Stimulated activated naive B cell treated with anti-CD40 and anti-IgM and Interleukin-4, amounts not matched to agents 10 μg/mL and 1 μg/mL and 100 μg/mL, for 72 hours (primary cell): ENCODE results near the gene STIM1.
"Not testable (repeated sequence)": the region's sequence is repeated elsewhere in the genome, so short reads cannot be mapped to it uniquely, and the experiment has no call there.

Experiments
- ATAC-seq, 2 donors: fragments of 150-1000 bp; cut with Tn5 transposase; replicated peaks; 2 replicates each; pipeline ENCODE4 v1.10.0; 2021; ENCODE audit warnings: moderate library complexity in 1 of 2
- DNase-seq: peaks from one replicate; pipeline ENCODE4 v3.0.0; 2021
- H3K27ac Mint-ChIP-seq: one replicate; pipeline ENCODE4 v1.8.0; 2022; ENCODE audit warnings: mild to moderate bottlenecking, mixed read lengths
- H3K27me3 Mint-ChIP-seq, 2 donors: one replicate each; pipeline ENCODE4 v1.8.0; 2022; ENCODE audit warnings: mixed read lengths in 2 of 2
- H3K36me3 Mint-ChIP-seq, 2 donors: one replicate each; pipeline ENCODE4 v1.8.0; 2022; ENCODE audit warnings: mixed read lengths in 2 of 2, mild to moderate bottlenecking in 1 of 2
- H3K4me1 Mint-ChIP-seq, 2 donors: one replicate each; pipeline ENCODE4 v1.8.0; 2022; ENCODE audit warnings: mixed read lengths in 2 of 2, mild to moderate bottlenecking in 1 of 2
- H3K4me3 Mint-ChIP-seq, 2 donors: one replicate each; pipeline ENCODE4 v1.8.0; 2022; ENCODE audit warnings: mild to moderate bottlenecking in 2 of 2, mixed read lengths in 2 of 2, moderate library complexity in 1 of 2
- H3K9me3 Mint-ChIP-seq, 2 donors: one replicate each; pipeline ENCODE4 v1.8.0; 2022; ENCODE audit warnings: mixed read lengths in 2 of 2, mild to moderate bottlenecking in 1 of 2

STIM1 gene

DNA sequence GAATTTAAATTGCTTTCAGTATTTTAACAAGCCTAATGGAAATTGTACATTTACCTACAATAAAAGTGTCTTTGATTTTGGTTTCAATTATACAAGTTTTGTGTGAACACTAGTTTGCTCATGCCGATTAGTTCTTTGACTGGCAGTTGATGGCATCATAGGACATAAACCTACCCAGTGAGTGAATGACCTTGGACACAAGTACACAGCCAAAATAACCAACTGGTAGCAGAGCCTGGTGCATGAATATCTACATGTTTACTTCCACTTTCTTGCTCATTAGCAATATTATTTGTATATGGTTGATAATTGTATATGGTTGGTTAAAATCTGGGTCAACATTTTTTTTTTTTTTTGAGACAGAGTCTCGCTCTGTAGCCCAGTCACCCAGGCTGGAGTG is 37.8 kb downstream of the STIM1 start:
- peak overlapping the region; percentile 89 for H3K27ac Mint-ChIP-seq
- H3K4me3 Mint-ChIP-seq, result peak overlapping the region; percentile 70 to 73

DNA sequence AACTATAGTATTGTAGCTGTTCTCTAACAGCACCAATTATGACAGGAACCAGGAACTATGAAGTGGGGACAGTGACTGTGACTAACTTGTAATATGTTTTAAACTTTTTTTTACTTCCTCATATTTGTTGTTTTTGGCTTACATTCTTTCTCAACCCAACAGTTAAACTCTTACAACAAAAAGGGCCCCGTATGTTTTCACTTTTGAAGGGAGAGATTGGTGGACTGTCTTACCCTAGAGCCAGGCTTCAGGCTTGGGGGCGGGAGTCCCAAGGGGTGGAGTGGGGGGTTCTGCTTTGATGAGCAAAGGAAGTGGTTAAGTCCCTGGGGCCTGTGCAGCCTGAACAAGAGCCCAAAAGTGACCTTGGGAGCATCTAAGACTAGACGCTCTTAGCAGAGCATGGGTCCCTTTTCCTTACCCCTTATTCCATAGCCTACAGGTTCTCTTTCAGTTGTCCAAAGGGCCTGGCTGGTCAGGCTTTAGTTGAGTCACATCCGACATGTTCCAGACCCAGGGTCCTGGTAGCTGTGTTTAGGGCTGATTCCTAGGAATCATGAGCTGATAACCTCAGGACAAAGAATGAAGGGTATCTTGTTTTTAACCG is 38.8 kb downstream of the STIM1 start:
- Mint-ChIP-seq H3K27me3 (no peaks in the 10 kb centered on the region), H3K9me3 (no peaks in the 10 kb centered on the region), H3K36me3 (peaks cover 1 to 4% of the 10 kb centered on the region in 2 donors), H3K4me1 (peaks cover 23 to 61% of the 10 kb centered on the region in 2 donors), H3K4me3 (peak overlapping the region; percentile 70 to 73), H3K27ac (peak overlapping the region; percentile 89)
- ATAC-seq (peak; percentile 99 to 100), DNase-seq (peak; percentile 96)

More for the DNA sequence above, 37.8 kb downstream of the STIM1 start:
- H3K9me3 Mint-ChIP-seq, result no peaks in the 10 kb centered on the region
- H3K36me3 Mint-ChIP-seq, result peaks cover 1 to 7% of the 10 kb centered on the region in 2 donors
- no peak for DNase-seq
- H3K27me3 Mint-ChIP-seq, result no peaks in the 10 kb centered on the region
- ATAC-seq, result no peak
- H3K4me1 Mint-ChIP-seq, result peaks cover 31 to 69% of the 10 kb centered on the region in 2 donors

DNA sequence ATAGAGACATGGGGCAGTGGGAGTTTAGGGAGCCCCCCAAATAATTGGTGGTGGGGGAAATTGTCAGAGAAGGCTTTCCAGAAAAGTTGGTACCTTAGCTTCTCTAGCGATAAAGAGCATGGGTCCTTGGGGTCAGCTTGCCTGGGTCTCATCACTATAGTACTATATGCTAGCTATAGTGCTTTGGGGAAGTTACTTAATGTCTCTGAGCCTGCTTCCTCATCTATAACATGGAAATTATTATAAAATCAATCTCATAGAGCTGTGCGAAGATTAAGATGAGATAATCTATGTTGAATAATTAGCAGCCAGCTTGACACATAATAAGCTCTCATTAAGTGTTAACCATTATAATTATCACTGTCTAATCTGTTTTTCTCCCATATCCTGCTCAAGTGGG is 41.2 kb downstream of the STIM1 start:
- H3K36me3 Mint-ChIP-seq, result peaks cover 1 to 4% of the 10 kb centered on the region in 2 donors
- H3K4me3 Mint-ChIP-seq, result no peak overlapping the region
- H3K27ac Mint-ChIP-seq, result no peak overlapping the region
- H3K27me3 Mint-ChIP-seq, result no peaks in the 10 kb centered on the region
- no peak for ATAC-seq
- no peaks in the 10 kb centered on the region for H3K9me3 Mint-ChIP-seq
- no peak for DNase-seq
- peaks cover 26 to 68% of the 10 kb centered on the region in 2 donors for H3K4me1 Mint-ChIP-seq

DNA sequence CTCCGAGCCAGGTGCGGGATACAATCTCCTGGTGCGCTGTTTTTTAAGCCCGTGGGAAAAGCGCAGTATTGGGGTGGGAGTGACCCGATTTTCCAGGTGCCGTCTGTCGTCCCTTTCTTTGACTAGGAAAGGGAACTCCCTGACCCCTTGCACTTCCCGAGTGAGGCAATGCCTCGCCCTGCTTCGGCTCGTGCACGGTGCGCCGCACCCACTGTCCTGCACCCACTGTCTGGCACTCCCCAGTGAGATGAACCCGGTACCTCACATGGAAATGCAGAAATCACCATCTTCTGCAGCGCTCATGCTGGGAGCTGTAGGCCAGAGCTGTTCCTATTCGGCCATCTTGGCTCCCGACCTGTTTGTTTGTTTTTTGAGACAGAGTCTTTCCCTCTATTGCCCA is 44.8 kb downstream of the STIM1 start:
- not testable (repeated sequence) for H3K9me3 Mint-ChIP-seq, ATAC-seq, H3K27me3 Mint-ChIP-seq, DNase-seq, H3K36me3 Mint-ChIP-seq, H3K4me3 Mint-ChIP-seq
- Mint-ChIP-seq H3K27ac (peak overlapping the region; percentile 5), H3K4me1 (peaks cover 45 to 74% of the 10 kb centered on the region in 2 donors)

DNA sequence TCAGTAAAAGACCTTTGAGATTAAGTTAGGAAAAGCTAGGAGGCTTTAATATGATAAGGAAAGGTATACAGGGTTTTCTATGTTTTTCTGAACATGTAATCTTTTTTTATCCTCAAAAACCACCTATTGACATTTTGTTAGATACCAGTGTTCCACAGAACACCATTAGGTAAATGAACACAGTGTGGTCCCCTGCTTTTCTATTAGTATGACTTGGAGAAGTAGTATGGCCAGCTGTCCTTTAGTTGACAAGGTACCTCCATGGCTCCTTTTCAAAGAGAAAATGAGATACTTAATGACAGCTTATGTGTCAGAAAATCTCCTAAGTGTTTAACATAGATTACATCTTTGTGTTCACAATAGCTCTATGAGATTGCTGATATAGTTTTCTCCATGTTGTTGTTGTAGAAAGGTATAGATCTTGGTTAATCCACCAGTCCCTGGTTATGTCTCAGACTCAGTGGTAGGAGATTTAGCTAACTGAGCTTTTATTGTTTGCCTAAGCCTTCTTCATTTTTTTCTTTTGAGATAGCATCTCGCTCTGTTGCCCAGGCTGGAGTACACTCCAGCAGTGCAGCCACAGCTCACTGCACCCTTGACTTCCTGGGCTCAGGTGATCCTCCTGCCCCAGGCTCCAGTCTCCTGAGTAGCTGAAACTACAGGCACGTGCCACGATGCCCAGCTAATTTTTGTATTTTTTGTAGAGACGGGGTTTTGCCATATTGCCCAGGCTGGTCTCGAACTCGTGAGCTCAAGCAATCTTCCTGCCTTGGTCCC is 46.0 kb downstream of the STIM1 start:
- H3K4me3 Mint-ChIP-seq, result no peak overlapping the region
- H3K27ac Mint-ChIP-seq, result peak overlapping the region; percentile 56
- H3K4me1 Mint-ChIP-seq, result peaks cover 47 to 70% of the 10 kb centered on the region in 2 donors
- ATAC-seq (peak; percentile 67 to 84), DNase-seq (no peak)
- no peaks in the 10 kb centered on the region for H3K9me3 Mint-ChIP-seq
- H3K27me3 Mint-ChIP-seq, result no peaks in the 10 kb centered on the region
- H3K36me3 Mint-ChIP-seq, result peaks cover 0 to 2% of the 10 kb centered on the region in 2 donors

DNA sequence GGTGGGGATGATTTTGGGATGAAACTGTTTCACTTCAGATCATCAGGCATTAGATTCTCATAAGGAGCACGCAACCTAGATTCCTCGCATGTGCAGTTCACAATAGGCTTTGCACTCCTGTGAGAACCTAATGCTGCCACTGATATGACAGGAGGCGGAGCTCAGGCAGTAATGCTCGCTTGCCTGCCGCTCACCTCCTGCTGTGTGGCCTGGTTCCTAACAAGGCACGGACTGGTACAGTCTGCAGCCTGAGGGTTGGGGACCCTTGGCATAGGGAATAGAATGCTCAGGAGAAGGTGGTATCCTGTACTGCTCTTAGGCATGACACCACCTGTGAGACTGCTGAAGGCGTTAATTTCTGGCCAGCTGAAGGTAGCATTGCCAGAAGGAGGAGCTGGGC is 47.0 kb downstream of the STIM1 start:
- ATAC-seq, result no peak
- no peak for DNase-seq
- Mint-ChIP-seq H3K9me3 (no peaks in the 10 kb centered on the region), H3K36me3 (peaks cover 0 to 2% of the 10 kb centered on the region in 2 donors), H3K27ac (peak overlapping the region; percentile 67), H3K4me1 (peaks cover 51 to 66% of the 10 kb centered on the region in 2 donors), H3K4me3 (no peak overlapping the region), H3K27me3 (no peaks in the 10 kb centered on the region)

DNA sequence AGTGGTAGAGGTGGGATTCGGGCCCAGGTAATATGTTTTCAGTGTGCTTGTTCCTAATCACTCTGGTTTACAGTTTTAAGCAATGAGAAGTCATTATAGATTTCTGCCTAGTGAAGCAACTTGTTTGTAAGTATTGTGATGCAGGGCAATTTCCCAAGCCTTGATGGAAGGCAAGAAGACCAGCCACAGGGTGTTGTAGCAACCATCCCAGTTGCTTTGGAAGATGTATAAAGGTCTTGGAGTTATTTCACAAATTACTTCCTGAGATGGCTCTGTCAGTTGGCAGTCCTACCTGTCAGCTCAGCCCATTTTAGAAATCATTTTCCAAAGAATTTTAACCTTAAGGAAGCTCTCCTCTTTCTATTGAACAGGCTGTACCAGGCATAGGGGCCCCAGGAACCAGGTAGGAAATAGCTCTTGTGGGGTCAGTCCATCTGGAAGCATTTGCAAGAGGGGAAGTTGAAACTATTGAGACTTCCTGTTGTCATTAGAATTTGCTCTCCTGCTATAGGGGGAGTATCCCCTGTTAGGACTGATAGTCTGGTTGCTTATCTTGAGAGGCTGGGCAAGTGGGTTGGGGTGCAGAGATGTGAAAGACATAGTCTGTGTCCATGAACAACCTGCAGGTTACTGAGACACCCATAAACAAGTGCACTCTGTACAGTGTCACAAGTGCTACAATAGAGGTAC is 47.9 kb downstream of the STIM1 start:
- H3K9me3 Mint-ChIP-seq, result no peaks in the 10 kb centered on the region
- no peak overlapping the region for H3K4me3 Mint-ChIP-seq
- H3K36me3 Mint-ChIP-seq, result peaks cover 0 to 2% of the 10 kb centered on the region in 2 donors
- H3K4me1 Mint-ChIP-seq, result peaks cover 56 to 72% of the 10 kb centered on the region in 2 donors
- peak overlapping the region; percentile 48 for H3K27ac Mint-ChIP-seq
- no peaks in the 10 kb centered on the region for H3K27me3 Mint-ChIP-seq
- ATAC-seq (peak; percentile 33 to 44), DNase-seq (no peak)

DNA sequence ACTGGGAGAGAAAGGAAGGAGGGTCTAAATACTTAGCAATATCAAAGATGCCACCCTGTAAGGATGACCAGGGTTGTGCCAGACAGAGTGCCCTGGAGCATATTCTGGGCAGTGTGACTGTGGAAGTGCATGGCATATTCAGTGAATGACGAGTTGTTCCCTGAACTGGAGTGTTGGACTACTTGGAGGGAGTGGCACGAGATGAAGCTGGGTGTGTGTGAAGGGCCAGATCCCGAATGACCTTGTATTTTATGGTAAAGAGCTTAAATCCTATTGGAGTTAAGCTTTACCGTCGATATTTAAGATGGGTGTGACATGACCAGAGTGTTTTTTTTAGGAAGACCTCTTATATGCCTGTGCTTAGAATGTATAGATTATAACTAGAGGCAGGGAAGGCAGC is 48.8 kb downstream of the STIM1 start:
- no peaks in the 10 kb centered on the region for H3K27me3 Mint-ChIP-seq
- peak overlapping the region; percentile 0 for H3K27ac Mint-ChIP-seq
- H3K36me3 Mint-ChIP-seq, result peaks cover 0 to 2% of the 10 kb centered on the region in 2 donors
- ATAC-seq (no peak), DNase-seq (no peak)
- peaks cover 56 to 78% of the 10 kb centered on the region in 2 donors for H3K4me1 Mint-ChIP-seq
- no peak overlapping the region for H3K4me3 Mint-ChIP-seq
- H3K9me3 Mint-ChIP-seq, result no peaks in the 10 kb centered on the region

DNA sequence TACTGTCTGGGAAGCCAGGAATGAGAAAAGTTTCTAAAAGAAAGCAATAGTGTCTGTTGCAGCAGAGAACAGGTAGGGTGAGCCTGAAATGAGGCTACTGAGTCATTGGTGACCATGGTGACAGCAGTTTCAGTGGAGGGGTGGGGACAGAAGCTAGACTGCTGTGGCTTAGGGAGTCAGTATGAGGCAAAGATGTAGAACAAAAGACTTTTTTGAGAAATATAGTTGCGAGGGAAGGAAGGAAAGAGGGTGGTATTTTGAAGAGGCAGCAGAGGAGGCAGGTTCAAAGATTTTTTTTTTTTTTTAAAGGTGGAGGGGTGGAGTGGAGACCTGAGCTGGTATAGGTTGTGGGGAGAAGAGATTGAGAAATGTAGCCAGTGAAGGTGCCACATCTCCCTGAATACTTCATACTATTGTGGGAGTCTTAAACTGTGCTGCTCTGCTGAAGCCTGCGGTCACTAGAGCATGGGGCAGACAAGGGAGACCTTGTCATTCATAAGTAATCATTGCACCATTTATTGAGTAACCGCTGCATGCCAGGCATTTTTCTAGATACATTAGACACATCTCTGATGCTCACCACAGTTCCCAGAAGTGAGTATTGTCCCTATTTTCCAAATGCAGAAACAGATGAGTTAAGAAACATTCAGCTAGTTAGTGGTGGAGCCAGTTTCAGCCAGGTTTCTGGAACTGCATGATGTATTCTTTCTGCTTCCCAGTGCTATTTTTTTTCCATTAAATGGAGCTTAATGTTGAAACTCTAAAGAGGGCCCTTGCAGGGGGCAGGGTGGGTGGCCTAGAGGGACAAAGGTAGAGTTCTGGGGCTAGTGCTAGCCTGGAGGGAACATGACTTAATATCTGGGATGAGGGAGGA is 49.9 kb downstream of the STIM1 start:
- H3K4me3 Mint-ChIP-seq, result peak overlapping the region in 1 of 2 donors; percentile 25
- ATAC-seq (peak; percentile 68 to 79), DNase-seq (no peak)
- H3K9me3 Mint-ChIP-seq, result no peaks in the 10 kb centered on the region
- H3K4me1 Mint-ChIP-seq, result peaks cover 55 to 75% of the 10 kb centered on the region in 2 donors
- H3K36me3 Mint-ChIP-seq, result peaks cover 0 to 2% of the 10 kb centered on the region in 2 donors
- no peaks in the 10 kb centered on the region for H3K27me3 Mint-ChIP-seq
- peak overlapping the region; percentile 20 for H3K27ac Mint-ChIP-seq

DNA sequence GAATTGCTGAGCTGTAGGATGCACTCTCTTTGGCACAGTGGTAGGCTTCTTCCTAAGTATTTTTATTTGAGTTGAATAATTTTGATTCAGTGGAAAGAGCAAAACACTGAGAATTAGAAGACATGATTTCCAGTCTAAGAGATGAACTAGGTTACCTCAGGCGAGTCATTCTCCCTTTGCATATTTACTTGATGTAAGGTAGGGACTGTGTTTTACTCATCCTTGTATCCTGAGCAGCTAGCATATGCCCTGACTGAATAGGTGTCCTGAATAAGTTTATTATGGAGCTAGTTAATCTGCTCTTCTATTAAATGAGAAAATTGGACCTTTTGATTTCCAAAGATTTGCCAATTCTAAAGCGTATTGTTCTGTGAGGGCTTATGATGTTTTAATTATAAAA is 50.7 kb downstream of the STIM1 start:
- Mint-ChIP-seq H3K36me3 (peaks cover 0 to 2% of the 10 kb centered on the region in 2 donors), H3K4me1 (peaks cover 55 to 68% of the 10 kb centered on the region in 2 donors), H3K4me3 (no peak overlapping the region), H3K27me3 (no peaks in the 10 kb centered on the region), H3K9me3 (no peaks in the 10 kb centered on the region), H3K27ac (no peak overlapping the region)
- DNase-seq (no peak), ATAC-seq (no peak)

DNA sequence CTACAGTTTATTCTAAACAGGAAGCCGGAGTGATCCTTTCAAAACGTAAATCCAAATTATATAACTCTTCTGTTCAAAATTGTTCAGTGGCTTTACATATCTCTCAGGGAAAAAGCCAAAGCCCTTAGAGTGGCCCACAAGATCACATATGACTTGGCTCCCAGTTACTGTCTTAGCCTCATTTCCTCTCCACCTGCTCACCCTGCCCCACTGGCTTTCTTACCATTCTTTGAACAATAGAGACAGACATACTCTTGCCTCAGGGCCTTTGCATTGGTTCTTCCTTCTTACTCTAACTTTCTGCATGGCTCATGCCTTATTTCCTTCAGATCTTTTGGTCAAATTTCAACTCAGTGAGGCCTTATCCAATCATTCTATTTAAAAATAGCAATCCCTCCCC is 52.1 kb downstream of the STIM1 start:
- H3K4me1 Mint-ChIP-seq, result peaks cover 52 to 67% of the 10 kb centered on the region in 2 donors
- ATAC-seq, result no peak

DNA sequence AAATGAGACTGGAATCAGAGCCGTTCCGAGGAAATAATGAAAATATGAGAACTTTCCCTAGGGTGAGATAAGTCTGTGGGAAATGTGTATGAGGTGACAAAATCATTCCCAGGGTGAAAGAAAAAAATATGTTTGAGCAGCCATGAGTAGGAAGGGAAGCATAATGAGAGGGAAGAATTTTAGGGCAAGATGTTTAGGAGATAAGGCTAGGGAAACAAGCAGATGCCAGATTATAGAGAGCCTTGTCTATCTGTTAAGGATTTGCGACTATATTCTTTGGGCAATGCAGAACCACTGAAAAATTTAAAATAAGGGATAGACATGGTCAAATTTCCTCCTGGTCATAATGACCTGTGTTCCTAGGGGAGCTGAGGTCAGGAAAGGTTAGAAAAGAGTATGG is 54.4 kb downstream of the STIM1 start:
- Mint-ChIP-seq H3K36me3 (peaks cover 4 to 9% of the 10 kb centered on the region in 2 donors), H3K27me3 (no peaks in the 10 kb centered on the region), H3K27ac (peak overlapping the region; percentile 37), H3K4me1 (peaks cover 40 to 63% of the 10 kb centered on the region in 2 donors), H3K9me3 (no peaks in the 10 kb centered on the region), H3K4me3 (no peak overlapping the region)
- ATAC-seq, result no peak
- DNase-seq, result no peak

More for the DNA sequence above, 52.1 kb downstream of the STIM1 start:
- DNase-seq, result no peak
- no peak overlapping the region for H3K4me3 Mint-ChIP-seq
- peaks cover 4 to 6% of the 10 kb centered on the region in 2 donors for H3K36me3 Mint-ChIP-seq
- no peak overlapping the region for H3K27ac Mint-ChIP-seq
- no peaks in the 10 kb centered on the region for H3K27me3 Mint-ChIP-seq
- H3K9me3 Mint-ChIP-seq, result no peaks in the 10 kb centered on the region

DNA sequence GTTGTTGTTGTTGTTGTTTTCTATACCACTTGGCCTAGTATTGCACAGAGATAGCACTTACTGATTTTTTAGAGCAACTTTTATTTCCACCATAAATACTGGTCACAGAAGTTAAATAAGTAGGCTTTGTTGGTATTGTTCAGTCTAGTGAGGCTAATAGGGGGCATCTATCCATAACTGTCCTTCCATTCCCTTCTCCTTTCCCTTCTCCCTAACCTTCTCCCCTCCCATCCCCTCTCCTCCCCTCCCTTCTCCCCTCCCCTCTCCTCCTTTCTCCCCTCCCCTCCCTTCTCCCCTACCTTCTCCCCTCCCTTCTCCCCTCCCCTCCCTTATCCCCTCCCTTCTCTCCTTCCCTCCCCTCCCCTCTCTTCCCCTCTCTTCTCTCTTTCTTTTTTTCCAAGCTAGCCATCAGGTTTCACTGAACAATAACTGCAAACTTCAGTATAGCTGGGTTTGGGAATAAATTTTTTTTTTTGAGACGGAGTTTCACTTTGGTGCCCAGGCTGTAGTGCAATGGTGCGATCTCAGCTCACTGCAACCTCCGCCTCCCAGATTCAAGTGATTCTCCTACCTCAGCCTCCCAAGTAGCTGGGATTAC is 56.5 kb downstream of the STIM1 start:
- ATAC-seq, result no peak
- Mint-ChIP-seq H3K4me3 (no peak overlapping the region), H3K9me3 (no peaks in the 10 kb centered on the region), H3K27ac (no peak overlapping the region), H3K27me3 (no peaks in the 10 kb centered on the region), H3K4me1 (peaks cover 30 to 69% of the 10 kb centered on the region in 2 donors), H3K36me3 (peaks cover 4 to 10% of the 10 kb centered on the region in 2 donors)
- no peak for DNase-seq
